HCT116 (cell line): ENCODE data around the gene SVIL. TPM values are rescaled to one million over a fixed set of nuclear protein-coding genes. Genes with fewer than 3 reads are reported as not detected.

Experiments
- ATAC-seq: fragments of 200-7000 bp; cut with Tn5 transposase; 2 replicates; pipeline ENCODE4 v1.9.1; 2020; ENCODE audit warnings: mild to moderate bottlenecking, moderate library complexity
- BruUV-seq: library from RNA; stranded (reverse); fragments of 400-500 nt; replicated peaks from 2 replicates; lab custom pipeline; 2021; lab: Mats Ljungman, UMichigan
- CTCF ChIA-PET: fragments of 300-600 bp; sonication (Branson Sonifier 250); formaldehyde crosslinking; loops from one replicate; lab custom pipeline; 2021; ENCODE audit warnings: antibody characterized with exemption; lab: Charles Lee
- POLR2A ChIA-PET: fragments of 300-600, 350-600 bp; sonication (Branson Sonifier 250); formaldehyde crosslinking; loops from one replicate; lab custom pipeline; 2021; ENCODE audit warnings: antibody characterized with exemption; lab: Charles Lee
- RAD21 ChIA-PET, 2 experiments: fragments of 300-600 bp; sonication (Branson Sonifier 250); formaldehyde crosslinking; loops; one replicate each; lab custom pipeline; 2023; ENCODE audit warnings: low total read pairs in 2 of 2; ENCODE audit not compliant: uncharacterized antibody in 2 of 2, unreplicated experiment in 2 of 2, low non-redundant PET in 1 of 2; lab: Charles Lee
- DNase-seq: peaks from one replicate; pipeline ENCODE4 v3.0.0-alpha.2; 2010; ENCODE audit warnings: low read depth, low spot score
- H2AFZ ChIP-seq: fragments of 200-600 bp; shearing (Covaris generic), sonication (generic); 2 replicates; pipeline ENCODE4 v1.6.1; 2017; ENCODE audit warnings: low read depth, mixed run types, mixed read lengths, antibody characterized with exemption, low read length; ENCODE audit not compliant: poor library complexity, severe bottlenecking
- H3K27ac ChIP-seq: 2 replicates; pipeline ENCODE4 v1.5.1; 2012; ENCODE audit warnings: low read depth, low read length
- H3K27me3 ChIP-seq: fragments of 200-600 bp; sonication (generic); 2 replicates; pipeline ENCODE4 v1.6.1; 2016; ENCODE audit warnings: mixed run types, low read length, mixed read lengths; ENCODE audit not compliant: insufficient read depth
- H3K36me3 ChIP-seq, 2 experiments: fragments of 200-500 bp in 1 of 2; fragments of 200-600 bp in 1 of 2; sonication (Bioruptor generic) in 1 of 2; sonication (generic) in 1 of 2; 2 replicates each; pipeline versions ENCODE4 v1.5.1 to v1.6.1; 2014 to 2016; ENCODE audit warnings: low read length in 2 of 2, inconsistent platforms in 1 of 2, mixed read lengths in 1 of 2, mixed run types in 1 of 2; ENCODE audit not compliant: insufficient read depth in 2 of 2, control insufficient read depth in 1 of 2
- H3K4me1 ChIP-seq, 2 experiments: fragments of 200-600 bp in 1 of 2; sonication (generic) in 1 of 2; 2 replicates each; pipeline versions ENCODE4 v1.5.1 to v1.6.1; 2012 to 2017; ENCODE audit warnings: low read length in 2 of 2, inconsistent platforms in 1 of 2, mild to moderate bottlenecking in 1 of 2, mixed read lengths in 1 of 2, mixed run types in 1 of 2, moderate library complexity in 1 of 2; ENCODE audit not compliant: insufficient read depth in 2 of 2, control insufficient read depth in 1 of 2
- H3K4me2 ChIP-seq: fragments of 200-600 bp; sonication (generic); 2 replicates; pipeline ENCODE4 v1.6.1; 2017; ENCODE audit warnings: mixed run types, low read length, mixed read lengths
- H3K4me3 ChIP-seq, 2 experiments: fragments of 200-600 bp in 1 of 2; sonication (generic) in 1 of 2; replicated peaks in 1 of 2; 2 replicates each; pipeline ENCODE4 v1.5.1; 2011 to 2016; ENCODE audit warnings: low read length in 2 of 2, control low read depth in 1 of 2, low read depth in 1 of 2, mild to moderate bottlenecking in 1 of 2, mixed read lengths in 1 of 2, mixed run types in 1 of 2
- H3K79me2 ChIP-seq: fragments of 200-600 bp; sonication (generic); 2 replicates; pipeline ENCODE4 v1.6.1; 2017; ENCODE audit warnings: mild to moderate bottlenecking, mixed run types, low read length, moderate library complexity, mixed read lengths; ENCODE audit not compliant: insufficient read depth
- H3K9ac ChIP-seq: fragments of 200-600 bp; sonication (generic); 2 replicates; pipeline ENCODE4 v1.6.1; 2016; ENCODE audit warnings: low read length, mixed read lengths
- H3K9me2 ChIP-seq: fragments of 200-600 bp; sonication (generic), shearing (Covaris generic); 2 replicates; pipeline ENCODE4 v1.6.1; 2017; ENCODE audit warnings: mixed run types, mild to moderate bottlenecking, moderate library complexity; ENCODE audit not compliant: insufficient read depth
- H3K9me3 ChIP-seq, 2 experiments: fragments of 200-500 bp in 1 of 2; fragments of 200-600 bp in 1 of 2; sonication (Bioruptor generic) in 1 of 2; sonication (generic) in 1 of 2; 2 replicates each; pipeline ENCODE4 v1.6.1; 2014 to 2017; ENCODE audit warnings: low read length in 2 of 2, mixed read lengths in 2 of 2, inconsistent platforms in 1 of 2, low read depth in 1 of 2, mild to moderate bottlenecking in 1 of 2, mixed run types in 1 of 2, moderate library complexity in 1 of 2; ENCODE audit not compliant: control insufficient read depth in 1 of 2, insufficient read depth in 1 of 2
- H4K20me1 ChIP-seq: fragments of 200-600 bp; sonication (generic), shearing (Covaris generic); 2 replicates; pipeline ENCODE4 v1.6.1; 2017; ENCODE audit warnings: mixed run types, mild to moderate bottlenecking, moderate library complexity; ENCODE audit not compliant: insufficient read depth
- EZH2phosphoT487 ChIP-seq: fragments of 200-600 bp; IDR thresholded peaks from 2 replicates; pipeline ENCODE4 v1.6.1; 2018; ENCODE audit warnings: antibody characterized with exemption, borderline replicate concordance
- FOSL1 ChIP-seq: IDR thresholded peaks from 2 replicates; pipeline ENCODE4 v1.6.1; 2012; ENCODE audit warnings: low read depth
- JUND ChIP-seq: IDR thresholded peaks from 2 replicates; pipeline ENCODE4 v1.6.1; 2012
- POLR2AphosphoS5 ChIP-seq: IDR thresholded peaks from 2 replicates; pipeline ENCODE4 v1.6.1; 2011; ENCODE audit warnings: mild to moderate bottlenecking, low read depth, low read length, moderate library complexity
- SP1 ChIP-seq: IDR thresholded peaks from 2 replicates; pipeline ENCODE4 v1.6.1; 2012; ENCODE audit warnings: low read depth
- ZNF274 ChIP-seq: fragments of 200-500 bp; sonication (Bioruptor generic); IDR thresholded peaks from 2 replicates; pipeline ENCODE4 v1.6.1; 2014; ENCODE audit warnings: mild to moderate bottlenecking, low read depth, low read length, inconsistent platforms
- intact Hi-C: fragments of 100-400 bp; cut with micrococcal nuclease; formaldehyde crosslinking; loops from 2 replicates; pipeline ENCODE4 v1.10.0; 2022
- total RNA-seq: library from RNA; stranded (reverse); gene quantifications from one replicate; pipeline ENCODE4 v1.2.1, GENCODE V29; 2021; ENCODE audit not compliant: unreplicated experiment
- TF ChIP-seq, protein P1 (sequence below): IDR thresholded peaks from 2 replicates; pipeline ENCODE4 v1.6.1; 2012

The SVIL gene
- total RNA-seq, 1 experiment from 2014 or later = 27.0 TPM

DNA sequence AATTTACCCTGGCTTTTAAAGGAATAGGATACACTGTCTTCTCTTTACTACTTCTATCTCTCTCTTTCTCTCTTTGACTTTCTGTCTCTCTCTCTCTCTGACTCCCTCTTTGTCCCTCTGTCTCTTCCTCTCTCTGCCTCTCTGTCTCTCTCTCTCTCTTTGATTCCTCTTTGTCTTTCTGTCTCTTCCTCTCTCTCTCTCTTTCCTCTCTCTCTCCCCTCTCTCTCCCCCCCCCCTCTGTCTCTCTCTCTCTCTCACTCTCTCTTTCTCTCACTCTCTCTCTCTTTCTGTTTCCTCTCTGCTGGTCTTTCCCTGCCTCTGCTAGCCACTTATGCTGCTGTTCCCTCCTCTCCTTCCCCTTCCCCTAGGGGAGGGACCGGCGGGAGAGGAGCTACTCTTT, 196.9 kb downstream of the SVIL start:
- Histone ChIP-seq H3K9ac (peak overlapping the region; percentile 78), H3K9me2 (no peaks in the 10 kb centered on the region), H3K4me1 (peaks cover 10 to 46% of the 10 kb centered on the region in 2 experiments), H3K4me2 (peak overlapping the region; percentile 94), H2AFZ (no peak overlapping the region), H3K4me3 (peak overlapping the region; percentile 42 to 66), H3K27ac (peak overlapping the region; percentile 75), H3K9me3 (no peaks in the 10 kb centered on the region), H4K20me1 (no peaks in the 10 kb centered on the region), H3K36me3 (no peaks in the 10 kb centered on the region), H3K79me2 (peaks cover 14% of the 10 kb centered on the region; the same call in 1 of the 2 replicates), H3K27me3 (no peaks in the 10 kb centered on the region)
- CTCF ChIA-PET = interaction anchor here (1.1 to 1.9 kb wide), 3 partner anchors 8 to 10 kb away, joined by 4 to 8 read pairs (median 5); no protein-coding TSS in a partner anchor
- intact Hi-C loops = no loop called here
- POLR2A ChIA-PET = interaction anchor here (0.7 to 1.2 kb wide), 3 partner anchors 8 to 26 kb away, joined by 3 to 4 read pairs (median 3); no protein-coding TSS in a partner anchor
- DNase-seq (no peak), ATAC-seq (peak; percentile 72)
- TF ChIP-seq, protein P1, sequence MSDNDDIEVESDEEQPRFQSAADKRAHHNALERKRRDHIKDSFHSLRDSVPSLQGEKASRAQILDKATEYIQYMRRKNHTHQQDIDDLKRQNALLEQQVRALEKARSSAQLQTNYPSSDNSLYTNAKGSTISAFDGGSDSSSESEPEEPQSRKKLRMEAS = no peak
- TF ChIP-seq EZH2phosphoT487 = no peak
- no peak for TF ChIP-seq SP1
- no peak for TF ChIP-seq ZNF274
- RAD21 ChIA-PET = no interaction called here
- BruUV-seq = no TSS peak

DNA sequence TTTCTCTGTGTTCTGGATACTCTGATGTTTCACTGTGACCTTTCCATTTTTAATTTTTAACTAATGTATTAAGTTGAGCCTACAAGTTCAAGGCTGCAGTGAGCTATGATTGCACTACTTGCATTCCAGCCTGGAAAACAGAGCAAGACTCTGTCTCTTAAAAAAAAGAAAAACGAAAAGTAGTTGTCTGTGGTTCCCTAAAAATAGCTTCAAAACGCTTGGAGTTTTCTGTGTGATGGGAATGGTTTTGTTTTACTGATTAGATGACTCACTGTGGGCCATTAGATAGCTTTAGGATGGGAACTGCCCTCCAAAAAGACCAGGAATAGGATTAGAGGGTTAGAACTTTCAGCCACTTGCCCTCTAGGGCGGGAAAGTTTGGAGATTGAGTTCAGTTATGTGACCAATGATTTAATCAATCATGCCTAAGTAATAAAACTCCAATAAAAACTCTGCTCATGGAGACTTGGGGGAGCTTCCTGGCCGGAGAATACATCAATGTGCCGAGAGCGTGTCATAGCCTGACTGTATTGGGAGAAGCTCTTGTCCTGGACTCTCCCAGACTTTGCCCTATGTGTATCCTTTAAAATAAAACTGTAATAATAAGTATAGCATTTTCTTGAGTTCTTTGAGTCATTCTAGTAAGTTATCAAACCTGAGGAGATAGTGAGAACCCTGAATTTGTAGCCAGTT, 198.8 kb downstream of the SVIL start:
- no peak overlapping the region for H3K4me3 ChIP-seq
- RAD21 ChIA-PET = no interaction called here
- DNase-seq (no peak), ATAC-seq (no peak)
- H3K27ac ChIP-seq = no peak overlapping the region
- no peak overlapping the region for H2AFZ ChIP-seq
- H3K9me2 ChIP-seq = no peaks in the 10 kb centered on the region
- no peaks in the 10 kb centered on the region for H4K20me1 ChIP-seq
- no peaks in the 10 kb centered on the region for H3K27me3 ChIP-seq
- H3K79me2 ChIP-seq = peaks cover 14% of the 10 kb centered on the region; the same call in 1 of the 2 replicates
- H3K36me3 ChIP-seq = no peaks in the 10 kb centered on the region
- TF ChIP-seq FOSL1 (peak; percentile 9; the same call in 1 of the 2 replicates), JUND (peak; percentile 10; the same call in 1 of the 2 replicates), POLR2AphosphoS5 (no peak)
- H3K9me3 ChIP-seq = no peaks in the 10 kb centered on the region
- POLR2A ChIA-PET = no interaction called here
- intact Hi-C loops = no loop called here
- CTCF ChIA-PET = no interaction called here
- peak overlapping the region; percentile 29 for H3K4me2 ChIP-seq
- BruUV-seq = no TSS peak
- no peak overlapping the region for H3K9ac ChIP-seq
- peaks cover 10 to 46% of the 10 kb centered on the region in 2 experiments for H3K4me1 ChIP-seq
